ENCODE results near the gene ARHGAP33. TPM values are rescaled to one million over a fixed set of nuclear protein-coding genes. Genes with fewer than 3 reads are reported as not detected.

ARHGAP33 gene
- total RNA-seq, 3 donors from 2014 or later, result 5.1 to 17.7 (median 12.8) TPM

GRCh38 chr19:35780717-35781116 lies 5.4 kb downstream of the ARHGAP33 start:
- intact Hi-C loops (cut with DNase I; ENCODE audit: low total_unique reads), result no loop called here
- Histone ChIP-seq H3K4me1 (no peaks in the 10 kb centered on the region), H3K9me3 (no peaks in the 10 kb centered on the region), H3K27me3 (no peaks in the 10 kb centered on the region), H3K4me3 (no peak overlapping the region), H3K27ac (no peak overlapping the region), H3K36me3 (no peaks in the 10 kb centered on the region)
- no peak for DNase-seq (ENCODE audit: low spot score in 2 of 2)
- no peak for TF ChIP-seq POLR2A (IDR thresholded peaks at IDR 0.05)
- TF ChIP-seq, protein P1, sequence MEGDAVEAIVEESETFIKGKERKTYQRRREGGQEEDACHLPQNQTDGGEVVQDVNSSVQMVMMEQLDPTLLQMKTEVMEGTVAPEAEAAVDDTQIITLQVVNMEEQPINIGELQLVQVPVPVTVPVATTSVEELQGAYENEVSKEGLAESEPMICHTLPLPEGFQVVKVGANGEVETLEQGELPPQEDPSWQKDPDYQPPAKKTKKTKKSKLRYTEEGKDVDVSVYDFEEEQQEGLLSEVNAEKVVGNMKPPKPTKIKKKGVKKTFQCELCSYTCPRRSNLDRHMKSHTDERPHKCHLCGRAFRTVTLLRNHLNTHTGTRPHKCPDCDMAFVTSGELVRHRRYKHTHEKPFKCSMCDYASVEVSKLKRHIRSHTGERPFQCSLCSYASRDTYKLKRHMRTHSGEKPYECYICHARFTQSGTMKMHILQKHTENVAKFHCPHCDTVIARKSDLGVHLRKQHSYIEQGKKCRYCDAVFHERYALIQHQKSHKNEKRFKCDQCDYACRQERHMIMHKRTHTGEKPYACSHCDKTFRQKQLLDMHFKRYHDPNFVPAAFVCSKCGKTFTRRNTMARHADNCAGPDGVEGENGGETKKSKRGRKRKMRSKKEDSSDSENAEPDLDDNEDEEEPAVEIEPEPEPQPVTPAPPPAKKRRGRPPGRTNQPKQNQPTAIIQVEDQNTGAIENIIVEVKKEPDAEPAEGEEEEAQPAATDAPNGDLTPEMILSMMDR (IDR thresholded peaks at IDR 0.05), result no peak
- no peak for TF ChIP-seq POLR2AphosphoS5 (IDR thresholded peaks at IDR 0.05)

DNA sequence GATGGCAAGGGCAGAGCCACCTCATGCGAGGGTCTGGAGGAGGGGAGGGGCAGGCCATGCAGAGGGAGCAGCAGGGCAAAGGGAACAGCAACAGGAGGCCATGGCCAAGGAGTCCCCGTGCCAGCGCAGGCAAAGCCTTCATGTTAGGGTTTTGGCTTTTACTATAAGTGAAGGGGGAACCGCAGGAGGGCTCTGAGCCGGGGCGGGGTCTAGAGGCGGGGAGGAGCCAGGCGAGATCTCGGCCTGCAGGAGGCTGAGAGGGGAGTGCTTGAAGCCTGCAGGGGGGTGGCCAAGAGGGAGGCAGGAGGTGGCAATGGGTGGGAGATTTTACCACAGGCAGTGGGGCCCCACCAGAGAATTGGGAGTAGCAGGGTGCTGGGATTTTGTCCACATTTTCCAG lies 6.3 kb downstream of the ARHGAP33 start:
- Histone ChIP-seq H3K27me3 (no peaks in the 10 kb centered on the region), H3K36me3 (no peaks in the 10 kb centered on the region), H3K4me3 (no peak overlapping the region), H3K27ac (no peak overlapping the region), H3K9me3 (no peaks in the 10 kb centered on the region), H3K4me1 (no peaks in the 10 kb centered on the region)
- TF ChIP-seq, protein P1 (IDR thresholded peaks at IDR 0.05), result no peak
- TF ChIP-seq POLR2A (IDR thresholded peaks at IDR 0.05) (no peak), POLR2AphosphoS5 (IDR thresholded peaks at IDR 0.05) (no peak)
- intact Hi-C loops (cut with DNase I; ENCODE audit: low total_unique reads), result no loop called here
- DNase-seq (ENCODE audit: low spot score in 2 of 2), result no peak

DNA sequence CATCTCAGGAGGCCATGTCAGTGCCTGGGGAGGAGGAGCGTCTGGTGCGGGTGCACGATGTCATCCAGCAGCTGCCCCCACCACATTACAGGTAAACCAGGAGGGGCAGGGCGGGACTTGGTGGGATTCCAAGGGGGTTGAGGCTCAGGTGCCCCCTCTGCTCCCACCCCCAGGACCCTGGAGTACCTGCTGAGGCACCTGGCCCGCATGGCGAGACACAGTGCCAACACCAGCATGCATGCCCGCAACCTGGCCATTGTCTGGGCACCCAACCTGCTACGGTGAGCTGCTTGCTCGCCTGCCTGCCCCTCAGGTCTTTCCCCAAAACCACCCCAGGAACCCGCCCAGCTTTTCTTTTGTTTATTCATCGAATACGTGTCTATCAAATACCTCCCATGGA lies 7.2 kb downstream of the ARHGAP33 start:
- Histone ChIP-seq H3K27me3 (no peaks in the 10 kb centered on the region), H3K36me3 (no peaks in the 10 kb centered on the region), H3K27ac (no peak overlapping the region), H3K9me3 (no peaks in the 10 kb centered on the region), H3K4me3 (no peak overlapping the region), H3K4me1 (no peaks in the 10 kb centered on the region)
- no peak for DNase-seq (ENCODE audit: low spot score in 2 of 2)
- intact Hi-C loops (cut with DNase I; ENCODE audit: low total_unique reads), result no loop called here
- TF ChIP-seq POLR2A (IDR thresholded peaks at IDR 0.05), result no peak
- TF ChIP-seq POLR2AphosphoS5 (IDR thresholded peaks at IDR 0.05), result no peak
- TF ChIP-seq, protein P1 (IDR thresholded peaks at IDR 0.05), result no peak

- Histone ChIP-seq H3K27ac (no peak overlapping the region), H3K36me3 (no peaks in the 10 kb centered on the region), H3K4me1 (no peaks in the 10 kb centered on the region), H3K9me3 (no peaks in the 10 kb centered on the region), H3K27me3 (no peaks in the 10 kb centered on the region), H3K4me3 (no peak overlapping the region)
- DNase-seq (ENCODE audit: low spot score in 2 of 2), result no peak
- no peak for TF ChIP-seq POLR2A (IDR thresholded peaks at IDR 0.05)
- TF ChIP-seq, protein P1 (IDR thresholded peaks at IDR 0.05), result no peak
- intact Hi-C loops (cut with DNase I; ENCODE audit: low total_unique reads), result no loop called here
Observed at GRCh38 chr19:35783469-35784434, 8.4 kb downstream of the ARHGAP33 start.
